ENCODE results near the gene OR2T11. TPM values are rescaled to one million over a fixed set of nuclear protein-coding genes. Genes with fewer than 3 reads are reported as not detected.

Gene OR2T11
- not detected in 5 replicates for total RNA-seq (2022; extraction: Qiagen RNA extraction; ENCODE audit: low read depth)

GRCh38 chr1:248634991-248635390, at the start of gene OR2T11:
Gene OR2T11 (minus strand): TSS chr1:248635091. CDS start chr1:248627128, 7,963 bp downstream.

GRCh38 chr1:248655354-248655753, 20.5 kb upstream of the OR2T11 start, which contains the start of gene OR2T27:
Gene OR2T27 (minus strand): TSS chr1:248655528. CDS start chr1:248650884, 4,644 bp downstream.

GRCh38 chr1:248645178-248645577, 10.3 kb upstream of the OR2T11 start, which contains the start of gene OR2T35:
Gene OR2T35 (minus strand): TSS chr1:248645278. CDS start chr1:248639258, 6,020 bp downstream.

GRCh38 chr1:248597589-248597988, 37.3 kb downstream of the OR2T11 start, which contains the start of gene OR2T10:
Gene OR2T10 (minus strand): TSS chr1:248597700. CDS start chr1:248593768, 3,932 bp downstream.

GRCh38 chr1:248574657-248575056, 60.2 kb downstream of the OR2T11 start, which contains the start of gene OR2T34:
Gene OR2T34 (minus strand): TSS chr1:248574757. CDS start chr1:248574757, 0 bp downstream.

Other genes with a start within 250 kb of the OR2T11 start
- gene OR2T1, start 232.0 kb downstream of the OR2T11 start, total RNA-seq (2022; extraction: Qiagen RNA extraction; ENCODE audit: low read depth) = not detected in 5 replicates
- not detected in 5 replicates for gene OR2T2, start 189.5 kb downstream of the OR2T11 start, total RNA-seq (2022; extraction: Qiagen RNA extraction; ENCODE audit: low read depth)
- gene OR2T3, start 161.7 kb downstream of the OR2T11 start, total RNA-seq (2022; extraction: Qiagen RNA extraction; ENCODE audit: low read depth) = not detected in 5 replicates
- not detected in 5 replicates for gene OR2T5, start 146.5 kb downstream of the OR2T11 start, total RNA-seq (2022; extraction: Qiagen RNA extraction; ENCODE audit: low read depth)
- gene OR2G6, start 127.0 kb downstream of the OR2T11 start, total RNA-seq (2022; extraction: Qiagen RNA extraction; ENCODE audit: low read depth) = not detected in 5 replicates
- not detected in 5 replicates for gene OR2T29, start 72.3 kb downstream of the OR2T11 start, total RNA-seq (2022; extraction: Qiagen RNA extraction; ENCODE audit: low read depth)
- not detected in 5 replicates for gene OR2T34, start 60.3 kb downstream of the OR2T11 start, total RNA-seq (2022; extraction: Qiagen RNA extraction; ENCODE audit: low read depth)
- not detected in 5 replicates for gene OR2T10, start 37.4 kb downstream of the OR2T11 start, total RNA-seq (2022; extraction: Qiagen RNA extraction; ENCODE audit: low read depth)
- gene OR2T35, start 10.2 kb upstream of the OR2T11 start, total RNA-seq (2022; extraction: Qiagen RNA extraction; ENCODE audit: low read depth) = not detected in 5 replicates
- not detected in 5 replicates for gene OR2T27, start 20.4 kb upstream of the OR2T11 start, total RNA-seq (2022; extraction: Qiagen RNA extraction; ENCODE audit: low read depth)
- not detected in 5 replicates for gene OR14I1, start 67.7 kb upstream of the OR2T11 start, total RNA-seq (2022; extraction: Qiagen RNA extraction; ENCODE audit: low read depth)
- gene LYPD8, start 120.7 kb upstream of the OR2T11 start, total RNA-seq (2022; extraction: Qiagen RNA extraction; ENCODE audit: low read depth) = 0.10 to 0.12 TPM (median 0.12 TPM) in 4 of 5 replicates, not detected in the other
- 22.3 to 27.1 TPM (median 24.4 TPM) in 5 replicates for gene SH3BP5L, start 190.8 kb upstream of the OR2T11 start, total RNA-seq (2022; extraction: Qiagen RNA extraction; ENCODE audit: low read depth)
- gene ZNF672, start 203.1 kb upstream of the OR2T11 start, total RNA-seq (2022; extraction: Qiagen RNA extraction; ENCODE audit: low read depth) = 15.9 to 22.6 TPM (median 22.2 TPM) in 5 replicates
- 16.9 to 22.9 TPM (median 21.1 TPM) in 5 replicates for gene ZNF692, start 224.0 kb upstream of the OR2T11 start, total RNA-seq (2022; extraction: Qiagen RNA extraction; ENCODE audit: low read depth)

All from A549 treated with GW870086 at 1 μM for 4 hours (cell line).